NAMALWA (cell line): ENCODE measurements around the gene SLIT3.

Experiments
- DNase-seq: peaks from one replicate; pipeline ENCODE4 v3.0.0-alpha.2; 2015; ENCODE audit warnings: low spot score

Gene SLIT3

GRCh38 chr5:168699002-168699401 is 601.9 kb downstream of the SLIT3 start:
- no peak for DNase-seq

GRCh38 chr5:168697034-168697720 is 603.8 kb downstream of the SLIT3 start:
- DNase-seq: no peak

GRCh38 chr5:168696611-168697010 is 604.3 kb downstream of the SLIT3 start:
- DNase-seq: no peak

- no peak for DNase-seq
These were observed 605.6 kb downstream of the SLIT3 start for GRCh38 chr5:168695301-168695835.

GRCh38 chr5:168694289-168694688 is 606.6 kb downstream of the SLIT3 start:
- no peak for DNase-seq

- DNase-seq: no peak
These were observed 607.1 kb downstream of the SLIT3 start for GRCh38 chr5:168693883-168694282.

GRCh38 chr5:168693297-168693696 is 607.6 kb downstream of the SLIT3 start:
- no peak for DNase-seq

- no peak for DNase-seq
These were observed 609.0 kb downstream of the SLIT3 start for GRCh38 chr5:168691891-168692290.

- DNase-seq: no peak
These were observed 611.7 kb downstream of the SLIT3 start for GRCh38 chr5:168689260-168689659.

- DNase-seq: no peak
These were observed 614.1 kb downstream of the SLIT3 start for GRCh38 chr5:168686837-168687236.

- DNase-seq: no peak
These were observed 615.4 kb downstream of the SLIT3 start for GRCh38 chr5:168685566-168685965.

GRCh38 chr5:168683927-168684295 is 617.0 kb downstream of the SLIT3 start:
- DNase-seq: no peak

- DNase-seq: no peak
These were observed 617.6 kb downstream of the SLIT3 start for GRCh38 chr5:168683247-168683926.

- DNase-seq: no peak
These were observed 619.3 kb downstream of the SLIT3 start for GRCh38 chr5:168681556-168682183.

- no peak for DNase-seq
These were observed 620.5 kb downstream of the SLIT3 start for GRCh38 chr5:168680395-168680794.

GRCh38 chr5:168679515-168679920 is 621.4 kb downstream of the SLIT3 start:
- DNase-seq: peak; percentile 75

GRCh38 chr5:168676501-168676900 is 624.4 kb downstream of the SLIT3 start:
- no peak for DNase-seq

GRCh38 chr5:168675883-168676408 is 625.0 kb downstream of the SLIT3 start:
- no peak for DNase-seq

GRCh38 chr5:168674893-168675482 is 626.0 kb downstream of the SLIT3 start:
- no peak for DNase-seq

GRCh38 chr5:168672888-168673287 is 628.1 kb downstream of the SLIT3 start:
- DNase-seq: no peak

- no peak for DNase-seq
These were observed 628.9 kb downstream of the SLIT3 start for GRCh38 chr5:168672016-168672415.

GRCh38 chr5:168670881-168671575 is 629.9 kb downstream of the SLIT3 start:
- DNase-seq: no peak
